Fibroblast of skin of abdomen (primary cell): ENCODE results near the gene GTF2IRD1.
"Not testable (repeated sequence)": the region's sequence is repeated elsewhere in the genome, so short reads cannot be mapped to it uniquely, and the experiment has no call there.

Experiments
- DNase-seq: peaks from one replicate; pipeline ENCODE4 v3.0.0-alpha.2; 2013

GTF2IRD1 gene

GRCh38 chr7:74606101-74606908 is 152.6 kb downstream of the GTF2IRD1 start:
- DNase-seq, result no peak

GRCh38 chr7:74606909-74607510 is 153.3 kb downstream of the GTF2IRD1 start:
- DNase-seq, result no peak

- DNase-seq, result peak; percentile 28
Measured at GRCh38 chr7:74612015-74612829, 158.5 kb downstream of the GTF2IRD1 start.

GRCh38 chr7:74615933-74616780 is 162.5 kb downstream of the GTF2IRD1 start:
- DNase-seq, result no peak

GRCh38 chr7:74617180-74617744 is 163.6 kb downstream of the GTF2IRD1 start:
- DNase-seq, result no peak

GRCh38 chr7:74619235-74619860 is 165.6 kb downstream of the GTF2IRD1 start:
- no peak for DNase-seq

- DNase-seq, result no peak
Measured at GRCh38 chr7:74622228-74622749, 168.6 kb downstream of the GTF2IRD1 start.

- no peak for DNase-seq
Measured at GRCh38 chr7:74623135-74623534, 169.4 kb downstream of the GTF2IRD1 start.

GRCh38 chr7:74625446-74625845 is 171.7 kb downstream of the GTF2IRD1 start:
- peak; percentile 42 for DNase-seq

GRCh38 chr7:74627661-74628411 is 174.1 kb downstream of the GTF2IRD1 start:
- peak; percentile 48 for DNase-seq

GRCh38 chr7:74632505-74632904 is 178.8 kb downstream of the GTF2IRD1 start:
- no peak for DNase-seq

GRCh38 chr7:74633451-74633921 is 179.8 kb downstream of the GTF2IRD1 start:
- DNase-seq, result no peak

- DNase-seq, result no peak
Measured at GRCh38 chr7:74637745-74638144, 184.0 kb downstream of the GTF2IRD1 start.

GRCh38 chr7:74650055-74650454 is 196.3 kb downstream of the GTF2IRD1 start:
- DNase-seq, result peak; percentile 23

GRCh38 chr7:74650493-74651132 is 196.9 kb downstream of the GTF2IRD1 start:
- not testable (repeated sequence) for DNase-seq

- DNase-seq, result not testable (repeated sequence)
Measured at GRCh38 chr7:74651133-74651504, 197.4 kb downstream of the GTF2IRD1 start.
